ENCODE data around the gene NDRG4. TPM values are rescaled to one million over a fixed set of nuclear protein-coding genes. Genes with fewer than 3 reads are reported as not detected.

Gene NDRG4
- total and polyA plus RNA-seq, 2 donors (not counting 3 experiments of a cell fraction or from before 2014, with no cell fraction given), result 35.8 to 74.3 TPM

DNA sequence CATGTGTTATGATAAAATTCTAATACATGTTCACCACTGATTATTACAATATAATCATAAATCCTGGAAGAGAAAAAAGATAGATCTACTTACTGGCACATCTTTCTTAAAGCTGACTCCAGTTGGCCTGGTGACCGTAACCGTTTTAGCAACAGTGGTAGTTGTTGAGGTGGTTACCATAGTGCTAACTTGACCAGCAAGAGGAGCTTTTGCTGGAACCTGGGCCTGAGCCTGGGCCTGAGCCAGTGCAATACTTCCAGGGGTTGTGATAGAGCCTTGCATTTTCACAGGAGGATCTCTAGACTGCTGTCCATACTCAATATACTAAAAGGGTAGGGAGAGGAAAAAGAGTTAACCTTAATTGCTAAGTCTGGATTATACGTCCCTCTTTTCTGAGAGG lies 51.6 kb downstream of the NDRG4 start:
- Histone ChIP-seq H3K9me3 (replicated peaks; ENCODE audit: control insufficient read depth, insufficient read depth, low read length) (no peaks in the 10 kb centered on the region), H3K9me1 (replicated peaks; ENCODE audit: control insufficient read depth, extremely low read depth, insufficient read depth, low read length) (no peaks in the 10 kb centered on the region), H3K36me3 (ENCODE audit: control insufficient read depth in 2 of 2, extremely low read depth in 1 of 2, insufficient read depth in 2 of 2, low read length in 2 of 2) (peaks cover 28 to 52% of the 10 kb centered on the region in 2 experiments), H3K9ac (replicated peaks; ENCODE audit: extremely low read depth, insufficient read depth, low read length) (no peak overlapping the region), H3K4me1 (ENCODE audit: control insufficient read depth, extremely low read depth, insufficient read depth, low read length) (no peaks in the 10 kb centered on the region), H3K79me2 (ENCODE audit: control insufficient read depth, insufficient read depth, low read length) (peaks cover 3% of the 10 kb centered on the region), H3K27ac (ENCODE audit: insufficient read depth, low read depth, low read length) (no peak overlapping the region), H3K27me3 (ENCODE audit: control insufficient read depth in 2 of 2, insufficient read depth in 2 of 2, low read length in 2 of 2) (no peaks in the 10 kb centered on the region), H3K4me3 (replicated peaks in 1 of 3; ENCODE audit: insufficient read depth in 1 of 3, low read depth in 1 of 3, low read length in 3 of 3) (no peak overlapping the region), H3K4me2 (ENCODE audit: insufficient read depth, low read length) (no peak overlapping the region), H2AFZ (ENCODE audit: low read depth, low read length) (no peak overlapping the region), H4K20me1 (replicated peaks; ENCODE audit: control insufficient read depth, extremely low read depth, insufficient read depth, low read length) (peaks cover 2% of the 10 kb centered on the region)
- ChIA-PET CTCF (interaction anchor here (0.8 to 1.3 kb wide), 2 partner anchors 25 to 205 kb away, joined by 3 to 4 read pairs; no protein-coding TSS in a partner anchor), POLR2A (no interaction called here)
- DNase-seq (ENCODE audit: low read depth, low spot score), result no peak
- dilution Hi-C loops (cut with MboI; ENCODE audit: extremely low pct_ligation_motif_present, low sequenced_read_pairs) (no loop called here), intact Hi-C loops (cut with micrococcal nuclease) (no loop called here)
- FAIRE-seq, result no peak
- BruUV-seq (replicated peaks), result no TSS peak
- TF ChIP-seq POLR2A (IDR thresholded peaks at IDR 0.05; ENCODE audit: low read depth, low read length) (no peak), EZH2 (IDR thresholded peaks at IDR 0.05; ENCODE audit: borderline replicate concordance, low read depth, low read length, severe bottlenecking) (no peak), JUN (IDR thresholded peaks at IDR 0.05; ENCODE audit: borderline replicate concordance, insufficient read depth, insufficient read length, low read depth) (no peak), FOS (IDR thresholded peaks at IDR 0.05; ENCODE audit: borderline replicate concordance, insufficient read depth, low read length) (no peak), GATA2 (IDR thresholded peaks at IDR 0.05; ENCODE audit: insufficient read depth, insufficient read length, low read depth, low read length) (no peak), MYC (IDR thresholded peaks at IDR 0.05; ENCODE audit: low read depth, low read length) (no peak), POLR2AphosphoS5 (IDR thresholded peaks at IDR 0.05; ENCODE audit: insufficient read depth, low read depth, low read length) (no peak)
- TF ChIP-seq, protein P1, sequence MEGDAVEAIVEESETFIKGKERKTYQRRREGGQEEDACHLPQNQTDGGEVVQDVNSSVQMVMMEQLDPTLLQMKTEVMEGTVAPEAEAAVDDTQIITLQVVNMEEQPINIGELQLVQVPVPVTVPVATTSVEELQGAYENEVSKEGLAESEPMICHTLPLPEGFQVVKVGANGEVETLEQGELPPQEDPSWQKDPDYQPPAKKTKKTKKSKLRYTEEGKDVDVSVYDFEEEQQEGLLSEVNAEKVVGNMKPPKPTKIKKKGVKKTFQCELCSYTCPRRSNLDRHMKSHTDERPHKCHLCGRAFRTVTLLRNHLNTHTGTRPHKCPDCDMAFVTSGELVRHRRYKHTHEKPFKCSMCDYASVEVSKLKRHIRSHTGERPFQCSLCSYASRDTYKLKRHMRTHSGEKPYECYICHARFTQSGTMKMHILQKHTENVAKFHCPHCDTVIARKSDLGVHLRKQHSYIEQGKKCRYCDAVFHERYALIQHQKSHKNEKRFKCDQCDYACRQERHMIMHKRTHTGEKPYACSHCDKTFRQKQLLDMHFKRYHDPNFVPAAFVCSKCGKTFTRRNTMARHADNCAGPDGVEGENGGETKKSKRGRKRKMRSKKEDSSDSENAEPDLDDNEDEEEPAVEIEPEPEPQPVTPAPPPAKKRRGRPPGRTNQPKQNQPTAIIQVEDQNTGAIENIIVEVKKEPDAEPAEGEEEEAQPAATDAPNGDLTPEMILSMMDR (IDR thresholded peaks at IDR 0.05; ENCODE audit: extremely low read depth in 1 of 2, insufficient read depth in 1 of 2, low read depth in 1 of 2, low read length in 2 of 2), result no peak
- TF ChIP-seq, protein P2, sequence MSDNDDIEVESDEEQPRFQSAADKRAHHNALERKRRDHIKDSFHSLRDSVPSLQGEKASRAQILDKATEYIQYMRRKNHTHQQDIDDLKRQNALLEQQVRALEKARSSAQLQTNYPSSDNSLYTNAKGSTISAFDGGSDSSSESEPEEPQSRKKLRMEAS (IDR thresholded peaks at IDR 0.05; ENCODE audit: insufficient read depth, insufficient read length), result no peak

Data from endothelial cell of umbilical vein (primary cell).